GM11168 (cell line): ENCODE data around the gene CPAMD8.

Experiments
- in situ Hi-C: fragments of 300-500 bp; cut with MboI; formaldehyde crosslinking; loops from one replicate; pipeline ENCODE4 v1.12.0; 2022; ENCODE audit warnings: low sequenced_read_pairs; ENCODE audit not compliant: unreplicated experiment

The CPAMD8 gene

DNA sequence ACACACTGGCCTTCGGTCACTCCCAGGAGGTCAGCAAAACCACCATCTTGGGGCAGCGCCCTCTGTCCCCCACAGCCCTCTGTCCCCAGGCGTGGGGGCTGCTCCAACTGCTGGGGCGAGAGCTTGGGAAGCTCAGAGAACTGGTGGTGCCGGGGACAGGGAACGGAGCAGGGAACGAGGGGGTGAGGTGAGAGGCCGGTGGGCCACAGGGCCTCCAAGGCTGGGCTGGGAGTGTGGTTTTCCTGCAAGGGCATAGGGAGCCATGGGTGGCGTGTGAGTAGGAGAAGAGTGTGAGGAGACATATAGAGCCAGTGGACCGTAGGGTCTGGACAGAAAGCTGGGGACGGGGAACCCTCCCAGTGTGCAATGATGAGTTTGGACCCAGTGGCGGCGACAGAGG, 103.7 kb downstream of the CPAMD8 start:
- in situ Hi-C loops: loop anchor here (25.0 kb wide), 1 partner anchor 161 kb away; no protein-coding TSS in a partner anchor

DNA sequence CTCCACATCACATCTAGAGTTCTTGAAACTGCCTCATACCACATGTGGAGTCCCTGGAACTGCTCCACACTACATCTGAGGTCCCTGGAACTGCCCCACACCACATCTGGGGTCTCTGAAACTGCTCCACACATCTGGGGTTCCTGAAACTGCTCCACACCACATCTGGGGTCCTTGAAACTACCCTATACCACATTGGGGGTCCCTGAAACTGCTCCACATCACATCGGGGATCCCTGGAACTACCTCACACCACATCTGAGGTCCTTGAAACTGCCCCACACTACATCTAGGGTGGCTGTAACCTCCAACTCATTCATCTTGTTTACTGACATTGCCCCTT, 104.0 kb downstream of the CPAMD8 start:
- in situ Hi-C loops: loop anchor here (25.0 kb wide), 1 partner anchor 160 kb away; no protein-coding TSS in a partner anchor

DNA sequence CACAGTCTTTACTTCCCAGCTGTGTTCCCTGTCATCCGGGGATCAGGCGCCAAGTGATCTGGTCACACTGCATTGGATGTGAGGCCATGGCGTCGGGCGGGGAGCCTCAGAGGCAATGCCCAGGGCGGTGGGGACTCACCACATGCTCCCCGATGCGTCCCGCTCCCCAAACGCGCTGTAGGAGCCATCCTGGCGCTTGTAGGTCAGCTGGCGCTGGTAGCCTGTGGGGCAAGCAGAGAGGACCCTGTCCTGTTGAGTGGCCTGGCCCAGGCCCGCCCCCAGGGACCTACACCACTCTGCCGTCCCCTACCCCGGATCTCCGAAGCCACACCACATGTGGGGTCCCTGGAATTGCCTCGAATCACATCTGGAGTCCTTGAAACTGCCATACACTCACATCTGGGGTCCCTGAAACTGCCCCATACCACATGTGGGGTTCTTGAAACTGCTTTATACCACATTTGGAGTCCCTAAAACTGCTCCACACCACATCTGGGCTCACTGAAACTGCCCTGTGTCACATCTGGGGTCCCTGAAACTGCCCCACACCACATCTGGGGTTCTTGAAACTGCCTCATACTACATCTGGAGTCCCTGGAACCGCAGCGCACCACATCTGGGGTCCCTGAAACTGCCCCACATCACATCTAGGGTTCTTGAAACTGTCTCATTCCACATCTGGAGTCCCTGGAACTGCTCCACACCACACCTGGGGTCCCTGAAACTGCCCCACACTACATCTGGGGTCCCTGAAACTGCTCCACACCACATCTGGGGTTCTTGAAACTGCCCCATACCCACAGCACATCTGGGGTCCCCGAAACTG, 104.6 kb downstream of the CPAMD8 start:
- in situ Hi-C loops: loop anchor here (25.0 kb wide), 1 partner anchor 160 kb away; no protein-coding TSS in a partner anchor

DNA sequence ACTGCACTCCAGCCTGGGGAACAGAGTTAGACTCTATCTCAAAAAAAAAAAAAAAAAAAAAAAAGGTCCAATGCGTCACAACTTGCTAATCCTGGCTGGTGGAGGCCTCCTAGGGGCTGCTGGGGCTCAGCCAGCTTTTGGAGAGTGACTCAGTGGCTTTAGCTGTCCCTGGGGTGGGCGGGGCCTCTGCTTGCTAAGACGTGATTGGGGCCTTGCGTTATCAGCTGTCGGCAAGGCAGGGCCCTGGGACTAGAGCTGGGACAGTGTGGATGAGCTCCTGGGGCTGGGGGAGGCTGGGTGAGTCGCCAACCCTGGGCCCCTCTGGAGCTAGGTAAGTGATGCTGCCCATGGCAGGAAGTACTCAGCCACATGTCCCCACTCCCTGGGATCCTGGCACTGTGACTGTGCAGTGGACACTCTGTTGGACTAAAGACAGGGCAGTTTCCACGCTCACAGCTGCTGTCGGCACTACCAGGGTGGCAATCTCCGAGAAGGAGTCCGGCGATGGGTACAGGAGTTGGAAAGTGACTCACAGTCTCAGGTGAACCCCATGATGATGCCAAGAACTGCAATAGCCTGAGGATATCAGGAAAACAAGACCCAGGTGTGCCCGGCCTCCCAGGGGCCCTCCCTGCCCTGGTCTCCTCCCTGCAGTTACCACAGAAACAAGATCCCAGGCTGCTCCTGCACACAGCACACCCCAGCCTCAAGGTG, 105.6 kb downstream of the CPAMD8 start:
- in situ Hi-C loops: loop anchor here (25.0 kb wide), 1 partner anchor 159 kb away; no protein-coding TSS in a partner anchor

DNA sequence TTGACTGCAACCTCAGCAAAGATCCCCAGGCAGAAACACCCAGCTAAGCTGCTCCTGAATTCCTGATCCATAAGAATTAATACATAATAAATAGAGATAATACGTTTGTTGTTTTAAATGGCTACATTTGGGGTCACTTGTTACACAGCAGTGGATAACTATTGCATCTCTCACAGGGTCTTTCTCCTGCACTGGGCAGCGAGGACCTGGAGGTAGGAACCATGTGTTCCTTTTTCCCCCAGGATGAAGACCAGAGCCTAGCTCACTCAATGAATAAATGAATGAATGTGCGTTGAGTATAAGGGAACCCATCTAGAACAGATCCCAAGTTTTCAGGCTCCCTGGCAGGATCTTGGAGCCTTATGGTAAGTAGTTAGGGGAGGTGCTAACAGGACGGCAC, 107.1 kb downstream of the CPAMD8 start:
- in situ Hi-C loops: loop anchor here (25.0 kb wide), 1 partner anchor 157 kb away; no protein-coding TSS in a partner anchor

DNA sequence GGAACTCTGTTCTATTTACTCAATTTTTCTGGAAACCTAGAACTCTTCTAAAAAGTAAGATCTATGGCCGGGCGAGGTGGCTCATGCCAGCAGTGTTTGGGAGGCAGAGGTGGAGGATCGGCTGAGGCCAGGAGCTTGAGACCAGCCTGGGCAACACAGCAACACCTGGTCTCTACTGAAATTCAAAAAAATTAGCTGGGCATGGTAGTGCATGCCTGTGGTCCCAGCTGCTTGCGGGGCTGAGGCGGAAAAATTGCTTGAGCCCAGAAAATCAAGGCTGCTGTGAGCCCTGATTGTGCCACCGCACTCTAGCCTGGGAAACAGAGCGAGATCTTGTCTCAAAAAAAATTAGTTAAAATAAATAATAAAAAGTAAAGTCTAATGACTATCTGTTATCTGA, 109.2 kb downstream of the CPAMD8 start:
- in situ Hi-C loops: loop anchor here (25.0 kb wide), 1 partner anchor 155 kb away; no protein-coding TSS in a partner anchor

DNA sequence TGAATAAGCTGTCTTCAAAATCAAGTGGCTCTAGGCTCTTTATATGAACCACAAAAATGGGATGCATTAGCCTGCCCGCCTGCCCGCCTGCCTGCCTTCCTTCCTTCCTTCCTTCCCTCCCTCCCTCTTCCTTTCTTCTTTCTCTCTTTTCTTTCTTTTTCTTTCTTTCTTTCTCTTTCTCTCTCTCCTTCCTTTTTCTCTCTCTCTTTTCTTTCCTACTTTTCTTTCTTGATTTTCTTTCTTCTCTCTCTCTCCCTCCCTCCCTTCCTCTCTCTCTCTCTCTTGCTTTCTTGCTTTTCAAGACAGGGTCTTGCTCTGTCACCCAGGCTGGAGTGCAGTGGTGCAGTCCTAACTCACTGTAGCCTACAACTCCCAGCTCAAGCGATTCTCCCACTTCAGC, 110.9 kb downstream of the CPAMD8 start:
- in situ Hi-C loops: loop anchor here (25.0 kb wide), 1 partner anchor 153 kb away; no protein-coding TSS in a partner anchor

DNA sequence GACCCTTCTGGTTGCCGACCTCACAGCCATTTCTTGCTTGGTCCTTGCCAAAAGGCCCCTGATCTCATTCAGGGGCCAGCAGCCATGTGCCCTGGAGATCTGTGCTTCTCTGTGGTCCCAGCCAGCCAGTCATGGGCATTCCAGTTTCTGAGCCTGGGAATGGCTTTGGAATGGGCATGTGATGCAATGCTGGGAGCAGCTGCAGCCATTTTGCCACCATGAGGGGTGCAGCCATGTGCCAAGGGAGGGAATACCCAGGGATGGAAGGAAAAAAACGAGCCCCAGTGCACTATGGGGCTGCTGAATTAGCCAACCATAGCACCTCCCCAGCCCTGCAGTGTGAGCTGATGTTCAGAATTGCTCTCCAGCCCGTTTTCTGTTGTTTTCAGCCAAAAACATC, 111.5 kb downstream of the CPAMD8 start:
- in situ Hi-C loops: loop anchor here (25.0 kb wide), 1 partner anchor 153 kb away; no protein-coding TSS in a partner anchor

DNA sequence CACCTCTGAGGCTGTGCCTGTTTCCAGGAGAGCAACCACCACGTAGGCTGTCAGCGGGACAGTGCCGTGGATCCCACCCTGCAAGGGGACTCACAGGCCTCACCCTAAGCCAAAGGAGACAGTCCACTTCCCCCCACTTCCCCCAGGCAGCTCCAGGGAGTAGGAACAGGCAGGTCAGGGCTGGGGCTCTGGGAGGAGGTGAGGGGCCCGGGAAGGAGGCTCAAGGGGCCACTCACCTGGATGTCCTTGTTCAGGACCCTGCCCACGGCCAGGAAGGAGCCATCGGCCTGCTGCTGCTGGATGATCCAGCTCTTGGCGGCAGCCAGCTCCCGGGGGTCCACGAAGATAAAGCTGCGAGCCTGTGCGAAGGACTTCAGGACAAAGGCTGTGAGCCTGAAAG, 112.2 kb downstream of the CPAMD8 start:
- in situ Hi-C loops: loop anchor here (25.0 kb wide), 1 partner anchor 152 kb away; no protein-coding TSS in a partner anchor

DNA sequence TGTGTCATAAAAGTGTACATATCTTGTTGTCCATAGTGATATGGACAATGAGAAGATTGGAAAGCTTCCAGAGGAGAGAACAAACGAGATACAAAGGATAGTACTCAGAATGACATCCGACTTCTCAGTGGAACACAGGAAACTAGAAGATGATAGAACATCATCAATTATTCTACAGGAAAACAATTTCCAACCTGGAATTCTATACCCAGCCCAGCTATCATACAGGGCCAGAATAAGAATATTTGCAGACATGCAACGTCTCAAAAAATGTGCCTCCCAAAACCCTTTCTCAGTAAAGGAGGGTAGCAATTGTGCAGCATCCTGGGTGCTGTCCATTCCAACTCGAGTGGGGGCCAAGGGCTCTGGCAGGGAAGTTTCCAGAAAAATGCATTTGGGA, 113.8 kb downstream of the CPAMD8 start:
- in situ Hi-C loops: loop anchor here (25.0 kb wide), 1 partner anchor 150 kb away; no protein-coding TSS in a partner anchor

DNA sequence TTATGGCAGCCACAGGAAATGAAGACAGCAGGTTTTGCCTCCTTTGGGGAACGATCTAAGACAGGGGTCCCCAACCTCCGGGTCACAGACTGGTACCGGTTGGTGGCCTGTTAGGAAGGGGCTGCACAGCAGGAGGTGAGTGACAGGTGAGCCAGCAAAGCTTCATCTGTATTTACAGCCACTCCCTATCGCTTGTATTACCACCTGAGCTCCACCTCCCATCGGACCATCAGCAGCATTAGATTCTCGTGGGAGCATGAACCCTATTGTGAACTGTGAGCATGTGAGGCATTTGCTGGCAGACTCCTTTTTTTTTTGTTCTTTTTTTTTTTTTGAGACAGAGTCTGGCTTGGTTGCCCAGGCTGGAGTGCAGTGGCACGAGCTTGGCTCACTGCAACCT, 115.6 kb downstream of the CPAMD8 start:
- in situ Hi-C loops: loop anchor here (25.0 kb wide), 1 partner anchor 149 kb away; no protein-coding TSS in a partner anchor

DNA sequence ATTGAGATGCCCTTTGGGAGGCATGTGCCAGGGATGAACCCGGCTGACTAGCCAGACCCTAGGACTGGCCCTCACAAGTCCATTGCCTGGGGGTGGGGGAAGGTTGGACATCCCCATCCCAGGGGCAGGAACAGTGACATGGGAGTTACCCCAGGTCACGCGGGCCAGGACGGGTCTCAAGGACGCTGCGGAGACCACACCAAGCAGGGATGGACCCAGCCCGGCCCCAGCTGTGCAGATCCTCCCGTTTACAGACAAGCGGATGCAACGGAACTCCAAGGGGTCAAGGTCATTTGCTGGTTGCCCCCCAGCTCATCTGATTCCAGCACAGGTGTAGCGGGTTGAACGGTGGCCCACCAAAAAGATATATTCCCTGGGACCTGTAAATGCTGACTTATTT, 117.9 kb downstream of the CPAMD8 start:
- in situ Hi-C loops: loop anchor here (25.0 kb wide), 1 partner anchor 146 kb away; no protein-coding TSS in a partner anchor

DNA sequence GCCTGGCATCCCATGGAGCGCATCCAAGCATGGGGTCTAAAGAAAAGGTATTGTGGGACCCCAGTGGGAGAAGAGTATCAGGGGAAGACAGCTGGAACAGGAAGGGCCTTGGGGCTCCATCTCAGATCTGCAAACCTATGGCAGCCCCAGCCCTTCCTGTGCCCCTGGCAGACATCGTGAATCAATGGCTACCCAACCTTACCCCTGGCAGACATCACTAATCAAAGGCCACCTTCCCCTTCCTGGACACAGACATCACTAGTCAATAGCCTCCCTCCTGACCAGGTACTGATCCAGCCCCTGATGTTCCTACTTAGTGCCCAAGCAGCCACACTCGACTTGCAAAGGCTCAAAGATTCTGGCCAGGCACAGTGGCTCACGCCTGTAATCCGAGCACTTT, 122.0 kb downstream of the CPAMD8 start:
- in situ Hi-C loops: loop anchor here (25.0 kb wide), 1 partner anchor 142 kb away; no protein-coding TSS in a partner anchor

DNA sequence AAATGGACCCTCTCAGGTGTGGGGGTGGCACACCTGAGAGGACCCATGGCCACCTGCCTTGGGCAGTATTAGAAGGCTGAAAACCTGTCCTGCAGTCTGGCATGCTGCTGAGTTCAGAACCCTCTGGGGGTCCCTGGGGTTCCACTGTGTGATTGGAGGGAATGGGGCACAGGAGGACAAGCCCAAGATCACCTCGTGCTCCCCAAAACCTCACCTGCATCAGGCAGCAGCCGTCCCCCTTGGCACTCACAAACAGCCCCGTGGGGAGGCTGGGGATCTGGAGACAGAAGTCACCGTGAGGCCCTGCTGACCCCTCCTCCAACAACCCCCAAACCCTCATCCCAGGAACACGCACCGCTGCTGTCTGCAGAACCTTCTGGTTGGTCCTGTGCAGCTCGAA, 123.3 kb downstream of the CPAMD8 start:
- in situ Hi-C loops: loop anchor here (25.0 kb wide), 1 partner anchor 141 kb away; no protein-coding TSS in a partner anchor

DNA sequence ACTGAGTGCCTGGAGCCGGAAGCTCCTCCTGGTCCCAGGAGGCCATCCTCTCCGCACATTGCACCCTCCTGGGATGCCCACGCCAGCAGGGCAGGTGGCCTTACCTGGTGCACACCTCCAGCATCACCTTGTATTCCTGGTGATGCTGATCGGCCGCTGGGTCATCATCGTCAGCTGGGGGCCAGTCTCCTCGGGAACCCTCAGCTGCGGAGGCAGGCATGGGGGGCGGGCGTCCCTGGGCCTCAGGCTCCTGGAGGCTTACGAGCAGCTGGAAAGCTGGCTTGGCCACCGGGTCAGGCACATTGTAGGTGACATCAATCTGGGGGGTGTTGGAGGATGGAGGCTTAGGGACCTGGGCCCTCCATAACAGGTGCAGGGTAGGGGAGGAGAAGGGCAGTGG, 124.1 kb downstream of the CPAMD8 start:
- in situ Hi-C loops: loop anchor here (25.0 kb wide), 1 partner anchor 140 kb away; no protein-coding TSS in a partner anchor

DNA sequence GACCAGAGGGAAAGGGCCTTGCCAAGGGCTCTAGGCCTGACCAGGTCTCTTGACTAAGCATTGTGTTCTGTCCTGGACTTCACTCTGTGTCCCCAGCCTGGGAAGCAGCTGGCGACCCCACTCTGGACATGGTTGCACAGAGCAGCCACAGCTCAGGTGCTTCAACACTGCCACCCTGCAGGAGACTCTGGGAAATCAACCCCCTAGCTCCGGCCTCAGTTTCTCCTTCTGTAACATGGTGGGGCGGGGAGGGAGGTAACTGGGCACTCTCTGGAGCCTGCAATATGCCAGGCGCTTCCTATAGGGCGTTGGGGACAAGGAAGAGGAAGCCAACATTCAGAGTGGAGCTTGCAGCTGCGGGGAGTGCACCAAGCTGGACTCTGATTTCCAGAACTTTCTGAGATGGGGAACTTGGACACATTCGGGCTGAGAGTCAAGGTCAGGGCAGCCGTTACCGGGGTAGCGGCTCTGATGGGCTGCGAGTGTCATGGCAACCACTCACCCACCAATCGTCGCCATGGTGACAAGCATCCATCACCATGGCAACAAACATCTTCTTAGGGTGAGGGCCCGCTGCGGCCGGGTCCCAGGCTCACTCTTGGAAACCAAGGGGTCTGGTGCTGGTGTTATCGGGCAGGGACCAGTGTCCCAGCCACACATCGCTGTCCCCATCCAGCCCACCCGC, 125.0 kb downstream of the CPAMD8 start:
- in situ Hi-C loops: loop anchor here (25.0 kb wide), 1 partner anchor 139 kb away; no protein-coding TSS in a partner anchor

DNA sequence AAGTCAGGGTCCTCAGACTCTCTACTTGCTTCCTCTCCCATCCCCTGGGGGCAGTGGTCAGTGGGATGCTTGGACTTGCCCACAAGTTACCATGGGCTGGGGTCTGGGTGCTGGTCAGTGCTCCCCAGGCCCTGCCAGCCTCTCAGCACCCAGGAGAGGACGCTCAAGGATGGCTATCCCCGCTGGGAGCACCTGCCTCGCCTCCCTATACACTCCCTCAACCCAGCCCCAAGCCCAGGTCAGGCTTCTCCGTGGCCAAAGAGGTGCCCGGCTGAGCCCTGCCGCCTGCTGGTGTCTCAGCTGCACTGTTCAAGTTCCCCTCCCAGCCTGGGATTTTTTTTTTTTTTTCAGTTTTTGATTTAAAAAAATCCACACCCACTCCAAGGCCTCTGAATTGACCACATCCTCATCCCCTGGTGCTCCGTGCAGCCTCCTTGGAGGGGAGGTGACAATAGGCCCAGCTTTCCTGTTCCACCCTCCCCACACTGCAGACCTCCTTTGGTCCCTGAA, 127.0 kb downstream of the CPAMD8 start:
- in situ Hi-C loops: loop anchor here (5.0 to 25.0 kb wide), 2 partner anchors 52 to 137 kb away; no protein-coding TSS in a partner anchor

DNA sequence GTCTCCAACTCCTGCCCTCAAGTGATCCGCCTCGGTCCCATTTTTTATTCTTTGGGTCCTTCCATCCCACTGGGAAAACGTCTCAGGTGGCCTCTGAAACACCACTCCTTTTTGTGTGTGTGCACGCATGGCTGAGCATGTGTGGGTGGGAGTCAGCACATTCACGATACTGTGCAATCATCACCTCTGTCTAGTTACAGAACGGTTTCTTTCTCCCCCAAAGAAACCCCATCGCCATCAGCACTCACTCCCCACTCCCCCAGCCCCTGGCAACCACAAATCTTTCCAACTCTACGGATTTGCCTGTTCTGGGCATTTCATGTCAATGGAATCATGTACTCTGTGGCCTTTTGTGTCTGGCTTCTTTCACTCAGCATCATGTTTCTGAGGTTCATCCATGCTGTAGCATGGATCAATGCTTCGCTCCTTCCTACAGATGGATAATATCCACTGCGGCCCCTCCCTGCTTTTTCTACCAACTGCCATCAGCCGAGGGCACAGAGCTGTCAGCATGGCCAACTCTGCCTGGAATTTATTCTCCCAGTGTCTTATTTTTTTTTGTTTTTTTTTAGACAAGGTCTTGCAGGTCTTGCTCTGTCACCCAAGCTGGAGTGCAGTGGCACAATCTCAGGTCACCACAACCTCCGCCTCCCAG, 128.1 kb downstream of the CPAMD8 start:
- in situ Hi-C loops: loop anchor here (5.0 kb wide), 1 partner anchor 51 kb away; no protein-coding TSS in a partner anchor

DNA sequence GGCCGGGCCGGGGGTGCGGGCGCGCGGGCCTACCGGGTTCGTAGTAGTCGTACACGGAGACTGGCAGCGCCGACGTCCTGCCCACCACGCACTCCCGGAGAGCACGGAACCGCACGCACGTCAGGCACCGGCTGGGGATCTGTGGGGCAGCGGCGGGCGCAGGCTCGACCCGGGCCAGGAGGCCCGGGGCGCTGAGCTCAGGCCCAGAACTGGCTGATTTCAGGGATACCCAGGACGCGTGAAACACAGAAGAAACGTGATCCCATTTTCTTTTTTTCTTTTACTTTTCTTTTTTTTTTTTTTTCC, 128.8 kb downstream of the CPAMD8 start:
- in situ Hi-C loops: loop anchor here (5.0 kb wide), 1 partner anchor 51 kb away; no protein-coding TSS in a partner anchor
